Keratinocyte (primary cell): Measurements from ENCODE around the gene HOXA11. TPM values are rescaled to one million over a fixed set of nuclear protein-coding genes. Genes with fewer than 3 reads are reported as not detected.

Experiments
- DNase-seq: peaks from one replicate; pipeline ENCODE4 v3.0.0-alpha.2; 2011; ENCODE audit warnings: low read depth, missing footprints, low spot score
- FAIRE-seq: peaks from 2 replicates; lab custom pipeline; 2011; peaks lifted over from hg19 to GRCh38; lab: Jason Lieb, UNC
- H2AFZ ChIP-seq: 2 replicates; pipeline ENCODE4 v1.6.0; 2012; ENCODE audit warnings: low read length, control low read depth, inconsistent platforms; ENCODE audit not compliant: control insufficient read depth
- H3K27ac ChIP-seq: 2 replicates; pipeline ENCODE4 v1.5.1; 2011; ENCODE audit warnings: low read length; ENCODE audit not compliant: control insufficient read depth, insufficient read depth
- H3K27me3 ChIP-seq: 3 replicates; pipeline ENCODE4 v1.6.0; 2011; ENCODE audit warnings: low read length; ENCODE audit not compliant: control insufficient read depth, insufficient read depth; ENCODE audit errors: extremely low read depth
- H3K36me3 ChIP-seq, 2 experiments: 2 replicates in 1 of 2; 3 replicates in 1 of 2; pipeline ENCODE4 v1.5.1; 2011; ENCODE audit warnings: low read length in 2 of 2, mild to moderate bottlenecking in 1 of 2; ENCODE audit not compliant: control insufficient read depth in 2 of 2, insufficient read depth in 2 of 2; ENCODE audit errors: extremely low read depth in 1 of 2
- H3K4me1 ChIP-seq: 3 replicates; pipeline ENCODE4 v1.5.1; 2011; ENCODE audit warnings: low read length; ENCODE audit not compliant: control insufficient read depth, insufficient read depth; ENCODE audit errors: extremely low read depth
- H3K4me2 ChIP-seq: 3 replicates; pipeline ENCODE4 v1.6.0; 2011; ENCODE audit warnings: low read depth, low read length; ENCODE audit not compliant: control insufficient read depth, insufficient read depth; ENCODE audit errors: extremely low read depth
- H3K4me3 ChIP-seq, 3 experiments: fragments of 200-600 bp in 1 of 3; sonication (generic) in 1 of 3; 2 replicates in 2 of 3; 3 replicates in 1 of 3; pipeline ENCODE4 v1.5.1; 2011 to 2016; ENCODE audit warnings: low read length in 3 of 3, mild to moderate bottlenecking in 3 of 3, control low read depth in 2 of 3, inconsistent platforms in 1 of 3, low read depth in 1 of 3, mixed read lengths in 1 of 3, mixed run types in 1 of 3, moderate library complexity in 1 of 3; ENCODE audit not compliant: control insufficient read depth in 2 of 3, insufficient read depth in 2 of 3; ENCODE audit errors: extremely low read depth in 1 of 3
- H3K79me2 ChIP-seq: 2 replicates; pipeline ENCODE4 v1.6.0; 2012; ENCODE audit warnings: low read length; ENCODE audit not compliant: control insufficient read depth, insufficient read depth
- H3K9ac ChIP-seq: 3 replicates; pipeline ENCODE4 v1.6.0; 2011; ENCODE audit warnings: low read length; ENCODE audit not compliant: control insufficient read depth, insufficient read depth; ENCODE audit errors: extremely low read depth
- H3K9me1 ChIP-seq: 3 replicates; pipeline ENCODE4 v1.6.0; 2011; ENCODE audit warnings: low read length; ENCODE audit not compliant: control insufficient read depth, insufficient read depth; ENCODE audit errors: extremely low read depth
- H3K9me3 ChIP-seq: 2 replicates; pipeline ENCODE4 v1.5.1; 2012; ENCODE audit warnings: low read depth, low read length; ENCODE audit not compliant: control insufficient read depth
- H4K20me1 ChIP-seq: 3 replicates; pipeline ENCODE4 v1.6.0; 2011; ENCODE audit warnings: low read length; ENCODE audit not compliant: control insufficient read depth, insufficient read depth; ENCODE audit errors: extremely low read depth
- CTCF ChIP-seq, 3 experiments: IDR thresholded peaks in 1 of 3; conservative IDR thresholded peaks in 1 of 3; optimal IDR thresholded peaks in 1 of 3; 2 replicates in 2 of 3; 3 replicates in 1 of 3; pipeline versions ENCODE3 to v1.5.1; 2011; ENCODE audit warnings: low read length in 3 of 3, mild to moderate bottlenecking in 3 of 3, moderate library complexity in 2 of 3, control low read depth in 1 of 3, inconsistent platforms in 1 of 3; ENCODE audit not compliant: insufficient read depth in 2 of 3; ENCODE audit errors: extremely low read depth in 1 of 3
- EZH2 ChIP-seq: IDR thresholded peaks from one replicate; pipeline ENCODE4 v1.6.1; 2012; ENCODE audit warnings: inconsistent platforms, mild to moderate bottlenecking, low read length, moderate library complexity
- dilution Hi-C: fragments of 300-500 bp; cut with MboI; formaldehyde crosslinking; loops from one replicate; pipeline ENCODE4 v1.7.0; 2020; ENCODE audit warnings: low sequenced_read_pairs; ENCODE audit not compliant: extremely low pct_ligation_motif_present
- polyA plus RNA-seq, 5 experiments: library from polyadenylated mRNA; depleted of rRNA in 3 of 5; stranded (reverse) in 3 of 5; stranded (forward) in 1 of 5; unstranded in 1 of 5; fragments of >200 nt; gene quantifications; 1 replicate in 1 of 5; 2 replicates in 3 of 5; 3 replicates in 1 of 5; pipeline versions ENCODE4 v1.2.1 to v1.2.3, GENCODE V29; 2011 to 2012; ENCODE audit warnings: missing spikeins in 2 of 5, low read depth in 1 of 5, low replicate concordance in 1 of 5

HOXA11 gene
- polyA plus RNA-seq, 1 donor (not counting 4 experiments of a cell fraction or from before 2014, with no cell fraction given): 0.07 TPM

- H3K79me2 ChIP-seq: no peaks in the 10 kb centered on the region
- H3K4me1 ChIP-seq: peaks cover 7% of the 10 kb centered on the region
- TF ChIP-seq CTCF (optimal IDR thresholded peaks at IDR 0.05 in 1 of 3, IDR thresholded peaks at IDR 0.05 in 1 of 3, conservative IDR thresholded peaks at IDR 0.05 in 1 of 3; ENCODE audit: extremely low read depth in 1 of 3, insufficient read depth in 2 of 3, low read length in 3 of 3): no peak
- no peak for TF ChIP-seq EZH2
- H3K4me3 ChIP-seq: no peak overlapping the region
- no peak overlapping the region for H3K4me2 ChIP-seq
- H3K9me1 ChIP-seq: no peaks in the 10 kb centered on the region
- no peak overlapping the region for H2AFZ ChIP-seq
- H3K9ac ChIP-seq: no peak overlapping the region
- DNase-seq (no peak), FAIRE-seq (no peak)
- no peak overlapping the region for H3K27ac ChIP-seq
- H3K36me3 ChIP-seq: no peaks in the 10 kb centered on the region
- H3K27me3 ChIP-seq: peaks cover 89% of the 10 kb centered on the region
- no peaks in the 10 kb centered on the region for H3K9me3 ChIP-seq
- dilution Hi-C loops: loop anchor here (25.0 kb wide), 1 partner anchor 383 kb away; no protein-coding TSS in a partner anchor
- peaks cover 13% of the 10 kb centered on the region for H4K20me1 ChIP-seq
These were observed 19.0 kb upstream of the HOXA11 start for GRCh38 chr7:27203964-27204594.

DNA sequence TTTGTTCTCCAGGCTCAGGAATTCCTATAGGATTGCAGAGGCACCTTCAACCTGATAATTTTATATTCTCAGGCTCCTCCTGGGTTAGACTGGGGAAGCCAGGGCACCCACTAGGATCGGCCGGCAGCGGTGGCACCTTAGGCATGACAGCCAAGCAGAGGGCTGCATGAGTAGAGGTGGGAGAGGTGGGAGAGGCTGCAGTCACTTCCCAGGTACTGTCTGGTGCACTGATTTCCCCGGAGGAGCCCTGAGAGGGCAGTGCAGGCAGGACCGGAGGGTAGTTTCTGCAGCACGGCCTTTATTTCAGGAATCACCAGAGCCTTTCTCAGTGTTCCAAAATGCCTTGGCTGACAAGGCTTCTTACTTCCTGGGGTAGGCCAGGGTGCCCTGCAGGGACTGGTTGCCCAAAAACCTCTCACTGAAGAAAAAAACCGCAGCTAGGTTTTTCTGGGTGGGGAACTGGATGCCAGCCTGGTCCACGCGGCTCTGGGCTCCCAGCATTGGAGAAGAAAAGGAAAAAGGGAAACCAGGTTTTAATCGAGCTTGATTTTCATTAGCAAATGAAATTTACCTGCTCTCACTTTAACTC, 18.4 kb upstream of the HOXA11 start:
- Histone ChIP-seq H3K9me1 (no peaks in the 10 kb centered on the region), H3K27me3 (peaks cover 89% of the 10 kb centered on the region), H3K79me2 (no peaks in the 10 kb centered on the region), H2AFZ (no peak overlapping the region), H3K9me3 (no peaks in the 10 kb centered on the region), H3K4me1 (peaks cover 7% of the 10 kb centered on the region), H3K9ac (no peak overlapping the region), H3K4me3 (no peak overlapping the region), H4K20me1 (peaks cover 13% of the 10 kb centered on the region), H3K4me2 (no peak overlapping the region), H3K27ac (no peak overlapping the region), H3K36me3 (no peaks in the 10 kb centered on the region)
- dilution Hi-C loops: loop anchor here (25.0 kb wide), 1 partner anchor 384 kb away; no protein-coding TSS in a partner anchor
- no peak for TF ChIP-seq CTCF (optimal IDR thresholded peaks at IDR 0.05 in 1 of 3, IDR thresholded peaks at IDR 0.05 in 1 of 3, conservative IDR thresholded peaks at IDR 0.05 in 1 of 3; ENCODE audit: extremely low read depth in 1 of 3, insufficient read depth in 2 of 3, low read length in 3 of 3)
- no peak for TF ChIP-seq EZH2
- no peak for DNase-seq
- FAIRE-seq: no peak
